ENCODE measurements around the gene SLC44A1. TPM values are rescaled to one million over a fixed set of nuclear protein-coding genes. Genes with fewer than 3 reads are reported as not detected.

SLC44A1 gene
- total and polyA plus RNA-seq, 12 donors: 6.8 to 73.1 (median 36.3) TPM

DNA sequence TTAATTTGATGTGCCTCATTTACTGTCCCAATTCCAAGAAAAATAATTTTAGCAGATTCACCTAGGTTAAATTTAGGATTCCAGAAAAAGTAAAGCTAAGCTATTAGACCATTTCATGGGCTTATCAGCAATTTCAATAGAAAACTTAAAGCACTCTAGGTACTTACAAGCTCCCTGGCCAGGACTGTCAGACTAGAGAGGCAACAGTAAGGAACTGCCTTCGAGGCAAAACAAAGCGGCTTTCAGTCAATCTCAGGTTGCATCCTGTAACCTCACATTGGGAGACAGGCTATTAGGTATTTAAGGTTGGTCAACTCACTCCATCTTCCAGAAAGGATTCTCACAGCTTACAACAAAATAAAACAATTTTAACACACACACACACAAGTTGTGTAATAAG is 154.7 kb downstream of the SLC44A1 start:
- WGBS, 4 donors: 82 to 89% (median 86%) methylated on average over 2 of the region's 2 CpGs
- no peak overlapping the region for H3K4me3 ChIP-seq
- intact Hi-C loops (cut with DNase I): no loop called here

DNA sequence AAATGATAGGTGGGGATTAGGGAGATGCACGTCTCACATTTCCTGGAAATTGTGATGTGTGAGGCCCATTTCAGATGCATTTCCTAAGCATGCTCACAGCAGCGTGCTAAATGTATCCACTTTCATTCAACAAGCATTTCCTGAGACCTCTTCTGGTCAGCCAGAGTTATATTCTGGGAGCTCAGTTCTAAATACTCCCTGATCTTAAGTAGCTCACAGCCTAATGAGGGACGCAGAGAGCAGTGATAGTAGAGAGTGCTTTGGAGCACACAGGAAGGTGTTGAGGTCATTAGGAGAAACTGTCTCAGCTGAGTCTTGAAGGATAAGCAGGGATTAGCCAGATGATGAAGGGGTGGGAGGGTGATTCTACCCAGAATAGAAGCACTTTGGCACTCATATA is 157.2 kb downstream of the SLC44A1 start:
- Histone ChIP-seq H3K27ac (no peak overlapping the region), H3K27me3 (no peaks in the 10 kb centered on the region), H3K9me3 (replicated peaks in 1 of 3) (no peaks in the 10 kb centered on the region), H3K4me1 (replicated peaks in 1 of 2) (no peaks in the 10 kb centered on the region), H3K36me3 (replicated peaks in 1 of 2) (no peaks in the 10 kb centered on the region), H3K4me3 (no peak overlapping the region)
- WGBS, 4 donors: 58 to 69% (median 67%) methylated on average over 3 of the region's 3 CpGs
- TF ChIP-seq, protein P1, sequence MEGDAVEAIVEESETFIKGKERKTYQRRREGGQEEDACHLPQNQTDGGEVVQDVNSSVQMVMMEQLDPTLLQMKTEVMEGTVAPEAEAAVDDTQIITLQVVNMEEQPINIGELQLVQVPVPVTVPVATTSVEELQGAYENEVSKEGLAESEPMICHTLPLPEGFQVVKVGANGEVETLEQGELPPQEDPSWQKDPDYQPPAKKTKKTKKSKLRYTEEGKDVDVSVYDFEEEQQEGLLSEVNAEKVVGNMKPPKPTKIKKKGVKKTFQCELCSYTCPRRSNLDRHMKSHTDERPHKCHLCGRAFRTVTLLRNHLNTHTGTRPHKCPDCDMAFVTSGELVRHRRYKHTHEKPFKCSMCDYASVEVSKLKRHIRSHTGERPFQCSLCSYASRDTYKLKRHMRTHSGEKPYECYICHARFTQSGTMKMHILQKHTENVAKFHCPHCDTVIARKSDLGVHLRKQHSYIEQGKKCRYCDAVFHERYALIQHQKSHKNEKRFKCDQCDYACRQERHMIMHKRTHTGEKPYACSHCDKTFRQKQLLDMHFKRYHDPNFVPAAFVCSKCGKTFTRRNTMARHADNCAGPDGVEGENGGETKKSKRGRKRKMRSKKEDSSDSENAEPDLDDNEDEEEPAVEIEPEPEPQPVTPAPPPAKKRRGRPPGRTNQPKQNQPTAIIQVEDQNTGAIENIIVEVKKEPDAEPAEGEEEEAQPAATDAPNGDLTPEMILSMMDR (IDR thresholded peaks at IDR 0.05): no peak
- TF ChIP-seq POLR2A (IDR thresholded peaks at IDR 0.05): no peak
- intact Hi-C loops (cut with DNase I): no loop called here
- DNase-seq: no peak

More for the DNA sequence above, 154.7 kb downstream of the SLC44A1 start:
- Histone ChIP-seq H3K9me3 (replicated peaks in 1 of 3) (no peaks in the 10 kb centered on the region), H3K27me3 (no peaks in the 10 kb centered on the region), H3K4me1 (replicated peaks in 1 of 2) (no peaks in the 10 kb centered on the region), H3K36me3 (replicated peaks in 1 of 2) (no peaks in the 10 kb centered on the region), H3K27ac (no peak overlapping the region)
- TF ChIP-seq, protein P1 (IDR thresholded peaks at IDR 0.05): no peak
- no peak for TF ChIP-seq POLR2A (IDR thresholded peaks at IDR 0.05)
- no peak for DNase-seq

DNA sequence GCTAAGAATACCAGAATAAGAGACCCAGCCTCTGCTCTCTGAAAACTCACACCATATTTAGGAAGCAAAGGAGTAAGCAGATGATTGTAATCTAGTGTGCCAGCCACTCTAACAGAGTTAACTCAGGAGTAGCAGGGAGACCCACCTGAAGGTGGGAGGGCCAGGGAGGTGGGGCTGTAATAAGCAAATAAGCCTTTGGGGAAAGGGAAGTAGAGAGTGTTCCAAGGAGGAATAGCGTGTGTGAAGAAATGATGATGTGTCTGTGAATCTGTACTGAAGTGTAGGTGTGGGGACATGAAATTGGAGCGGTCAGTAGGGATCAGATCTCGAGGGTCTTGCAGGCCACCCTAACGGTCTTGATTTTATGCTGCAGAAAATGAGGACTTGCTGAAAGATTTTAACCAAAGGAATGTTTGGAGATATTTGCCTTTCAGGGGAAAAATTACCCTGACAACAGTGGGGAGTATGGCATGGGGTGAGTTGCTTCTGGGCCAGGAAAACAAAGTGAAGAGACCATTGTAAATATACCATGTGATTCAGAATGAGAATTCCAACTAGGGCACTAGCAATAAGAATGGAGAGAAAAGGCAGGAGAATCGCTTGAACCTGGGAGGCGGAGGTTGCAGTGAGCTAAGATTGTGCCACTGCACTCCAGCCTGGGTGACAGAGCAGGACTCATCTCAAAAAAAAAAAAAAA is 159.2 kb downstream of the SLC44A1 start:
- no peak overlapping the region for H3K27ac ChIP-seq
- no peaks in the 10 kb centered on the region for H3K27me3 ChIP-seq
- no peak for TF ChIP-seq POLR2A (IDR thresholded peaks at IDR 0.05)
- TF ChIP-seq, protein P1 (IDR thresholded peaks at IDR 0.05): no peak
- intact Hi-C loops (cut with DNase I): no loop called here
- H3K36me3 ChIP-seq (replicated peaks in 1 of 2): no peaks in the 10 kb centered on the region
- H3K9me3 ChIP-seq (replicated peaks in 1 of 3): no peaks in the 10 kb centered on the region
- no peak for DNase-seq
- H3K4me3 ChIP-seq: no peak overlapping the region
- H3K4me1 ChIP-seq (replicated peaks in 1 of 2): no peaks in the 10 kb centered on the region
- WGBS, 4 donors: 84 to 92% (median 88%) methylated on average over 6 of the region's 6 CpGs

DNA sequence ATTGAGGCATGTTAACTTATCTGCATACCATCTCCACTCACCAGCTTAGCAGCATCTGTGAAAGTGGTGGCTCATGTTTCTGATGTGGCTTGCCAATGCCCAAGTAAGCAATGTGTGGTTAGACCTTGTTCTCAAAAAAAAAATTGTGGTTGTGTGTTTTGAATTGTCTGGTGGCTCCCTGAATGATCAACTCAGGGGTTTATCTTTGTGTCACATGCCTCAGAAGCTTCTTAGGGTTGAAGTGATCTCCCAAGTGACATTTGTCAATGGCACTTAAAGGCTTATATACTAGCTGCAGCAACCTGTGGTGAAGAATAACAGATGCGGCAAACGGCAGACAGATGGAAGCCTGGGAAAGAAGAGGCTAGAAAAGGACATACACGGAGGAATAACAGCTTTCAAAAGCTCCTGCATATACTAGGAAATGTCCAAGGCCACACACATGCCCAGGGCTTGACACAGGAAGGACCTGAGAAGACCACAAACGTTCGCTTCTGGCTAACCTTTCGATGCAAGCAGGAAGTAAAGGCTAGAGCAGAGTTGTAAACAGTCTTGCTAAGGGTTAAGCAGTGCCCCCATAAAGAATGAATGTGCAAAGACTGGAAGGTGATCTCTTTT is 161.2 kb downstream of the SLC44A1 start:
- intact Hi-C loops (cut with DNase I): no loop called here
- Histone ChIP-seq H3K9me3 (replicated peaks in 1 of 3) (no peaks in the 10 kb centered on the region), H3K27ac (no peak overlapping the region), H3K36me3 (replicated peaks in 1 of 2) (no peaks in the 10 kb centered on the region), H3K4me1 (replicated peaks in 1 of 2) (no peaks in the 10 kb centered on the region), H3K27me3 (no peaks in the 10 kb centered on the region), H3K4me3 (no peak overlapping the region)
- 43 to 59% (median 51%) methylated on average over 6 of the region's 6 CpGs for WGBS, 4 donors
- TF ChIP-seq, protein P1 (IDR thresholded peaks at IDR 0.05): no peak
- TF ChIP-seq POLR2A (IDR thresholded peaks at IDR 0.05): no peak
- no peak for DNase-seq

Data from adrenal gland (tissue), 12 donors.